ENCODE data around the gene ATF7IP.
"Not testable (repeated sequence)": the region's sequence is repeated elsewhere in the genome, so short reads cannot be mapped to it uniquely, and the experiment has no call there.

ATF7IP gene

DNA sequence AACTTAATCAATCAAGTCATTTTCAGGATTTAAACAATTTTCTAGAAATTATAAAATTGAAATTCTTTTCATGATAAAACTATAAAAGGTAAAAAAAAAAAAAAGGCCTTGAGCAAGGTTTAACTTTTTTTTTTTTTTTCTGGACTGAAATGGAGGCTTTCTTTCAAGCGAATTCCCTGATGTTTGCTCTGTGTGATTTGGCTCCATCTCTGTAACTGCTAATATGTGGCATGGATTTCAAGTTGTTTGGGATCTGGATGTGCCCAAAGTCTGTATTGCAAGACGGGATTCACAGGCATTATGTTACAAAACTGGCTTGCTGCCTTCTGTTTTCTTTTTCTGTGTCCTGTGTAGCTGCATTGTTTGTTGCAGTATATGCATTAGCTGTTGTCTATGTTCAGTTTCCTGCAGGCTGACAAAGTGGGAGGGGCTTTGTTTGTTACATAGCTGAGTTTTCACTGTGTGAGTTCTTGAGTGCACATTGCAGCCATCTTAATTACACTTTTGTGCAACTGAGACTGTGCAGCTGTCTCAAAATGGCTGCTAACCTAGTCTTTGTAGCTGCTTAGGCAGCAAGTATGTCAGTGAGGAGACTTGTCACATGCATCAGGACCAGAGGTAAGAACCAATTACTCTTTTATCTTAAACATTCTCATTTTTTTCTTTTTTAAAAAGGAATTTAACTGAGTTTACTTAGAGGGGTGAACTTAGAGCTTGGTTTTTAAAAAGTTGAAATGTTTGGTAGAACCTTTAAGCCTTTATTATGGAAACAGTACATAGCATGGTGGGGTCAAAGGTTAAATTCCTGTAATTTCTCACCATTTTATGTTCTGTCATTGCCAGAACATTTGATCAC lies 19.5 kb downstream of the ATF7IP start:
- DNase-seq = peak; percentile 51

DNA sequence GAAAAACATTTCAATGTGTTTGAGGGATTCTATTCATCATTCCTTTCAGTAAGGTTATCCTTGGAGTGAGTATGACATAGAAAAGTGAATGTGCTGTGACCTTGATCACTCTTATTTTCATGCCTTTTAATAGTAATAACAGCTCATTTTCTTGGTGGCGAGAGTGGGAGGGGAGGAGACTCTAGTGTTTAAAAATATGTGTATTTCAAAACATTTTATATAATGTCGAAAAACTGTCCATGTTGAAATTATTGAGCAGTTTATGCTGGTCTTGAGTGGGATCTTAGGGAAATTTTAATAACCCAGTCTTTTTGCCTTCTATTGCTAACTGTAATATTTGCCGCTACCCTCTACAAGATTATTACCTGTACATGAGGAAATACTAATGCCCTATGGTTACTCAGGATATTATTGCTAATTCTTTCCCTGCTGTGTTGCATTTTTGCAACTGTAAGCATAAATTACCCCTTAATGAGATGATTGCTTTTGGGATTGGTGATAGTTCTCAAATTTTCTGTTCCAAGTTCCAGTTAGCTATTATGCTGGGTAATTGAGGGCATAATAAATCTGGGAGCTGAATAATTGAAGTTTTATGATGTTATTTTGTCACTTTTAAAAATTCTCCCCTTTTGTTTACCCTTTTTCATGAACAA lies 21.9 kb downstream of the ATF7IP start:
- no peak for DNase-seq

DNA sequence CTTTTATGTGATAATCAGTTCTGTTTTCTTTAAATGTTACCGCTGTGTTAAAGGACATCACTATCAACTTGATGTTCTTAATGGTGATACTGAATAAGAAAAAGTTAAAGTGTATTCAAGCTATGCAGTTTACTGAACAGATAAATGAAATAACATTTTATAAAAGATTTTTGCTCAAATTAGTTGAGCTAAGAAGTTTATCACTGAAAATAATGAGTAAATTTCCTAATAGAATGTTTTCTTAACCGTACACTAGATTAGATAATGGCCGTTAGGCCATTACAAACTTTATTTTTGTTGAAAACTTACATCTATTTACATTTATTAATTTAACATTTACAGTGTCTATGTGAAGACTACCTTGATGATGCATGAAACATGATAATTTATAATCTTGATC lies 25.0 kb downstream of the ATF7IP start:
- DNase-seq = no peak

DNA sequence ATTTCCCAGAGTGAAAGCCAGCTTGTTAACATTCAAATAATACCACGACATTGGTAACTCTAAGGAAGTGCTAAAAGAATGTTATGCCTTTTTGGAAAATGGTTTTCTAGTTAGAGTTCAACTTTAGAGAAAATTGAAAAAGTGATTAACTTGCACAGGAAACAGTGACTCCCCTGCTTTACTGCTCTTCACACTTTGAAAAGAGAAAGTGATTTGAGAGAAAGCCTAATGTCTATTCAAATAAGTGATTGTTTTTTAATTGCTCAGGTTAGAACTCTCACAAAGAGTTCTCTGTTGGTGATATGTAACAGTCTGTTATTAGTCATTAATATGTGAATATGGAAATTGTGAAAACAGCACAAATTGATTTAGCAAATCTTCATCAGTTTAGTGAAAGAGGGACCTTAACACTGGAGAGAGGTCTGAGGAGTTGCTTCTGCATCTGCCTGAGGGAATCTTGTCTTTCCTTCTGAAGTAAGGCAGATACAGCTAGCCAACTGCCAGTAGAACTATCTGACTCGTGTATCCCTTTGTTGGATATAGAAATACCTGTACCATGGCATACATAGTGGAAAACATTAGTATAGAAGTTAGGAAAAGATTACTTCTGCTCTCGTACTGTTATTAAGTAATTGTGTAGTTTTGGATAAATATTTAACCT lies 25.5 kb downstream of the ATF7IP start:
- no peak for DNase-seq

DNA sequence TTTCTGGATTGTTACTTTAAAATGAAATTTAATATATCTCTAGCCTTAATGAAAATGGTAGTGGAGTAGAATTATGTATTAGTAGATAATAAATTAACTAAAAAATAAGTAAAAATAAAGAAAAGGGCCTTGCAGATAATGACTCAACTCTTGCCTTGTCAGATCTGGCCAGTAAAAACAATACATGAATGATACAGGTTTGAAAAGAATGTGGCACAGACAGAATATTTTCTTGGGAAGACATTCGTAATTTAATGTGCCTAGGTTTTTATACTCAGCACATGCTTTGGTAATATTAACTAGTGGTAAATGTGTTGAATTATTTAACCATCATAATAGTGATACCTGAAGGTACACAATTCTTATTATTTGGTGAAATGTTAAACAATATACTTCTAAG lies 28.3 kb downstream of the ATF7IP start:
- no peak for DNase-seq

DNA sequence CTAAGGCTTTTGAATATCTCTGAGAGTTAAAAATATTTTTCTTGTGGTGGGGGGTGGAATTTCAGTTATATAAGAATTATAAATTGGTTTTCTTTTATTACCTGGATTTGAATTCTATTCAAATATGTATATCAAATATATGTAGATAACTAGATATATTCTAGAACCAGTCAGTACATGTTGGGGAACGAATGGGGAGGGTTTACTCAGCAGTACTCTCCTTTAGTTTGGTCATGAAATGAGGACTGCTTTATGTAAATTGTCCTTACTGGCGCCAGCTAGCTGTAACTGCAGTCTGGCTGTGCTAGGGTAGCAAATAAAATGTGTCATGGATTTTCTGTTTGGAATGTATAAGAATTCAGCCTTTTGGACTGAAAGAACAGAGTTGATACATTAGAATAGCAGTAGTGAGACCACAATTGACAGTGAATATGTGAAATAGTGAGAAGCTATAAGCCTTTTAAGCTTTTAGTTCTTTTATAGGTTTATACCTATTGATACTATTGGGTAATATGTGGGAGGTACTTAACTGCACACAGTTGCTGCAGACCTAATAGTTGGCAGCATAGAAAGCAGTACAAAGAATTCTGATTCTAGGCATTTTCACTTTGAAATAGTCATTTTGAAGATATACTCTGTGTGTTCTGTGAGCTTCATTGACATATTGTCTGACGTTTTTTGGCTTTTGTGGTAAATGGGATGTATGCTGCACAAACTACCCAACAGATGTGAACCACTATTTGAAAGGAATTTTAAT lies 29.0 kb downstream of the ATF7IP start:
- DNase-seq = peak; percentile 70

DNA sequence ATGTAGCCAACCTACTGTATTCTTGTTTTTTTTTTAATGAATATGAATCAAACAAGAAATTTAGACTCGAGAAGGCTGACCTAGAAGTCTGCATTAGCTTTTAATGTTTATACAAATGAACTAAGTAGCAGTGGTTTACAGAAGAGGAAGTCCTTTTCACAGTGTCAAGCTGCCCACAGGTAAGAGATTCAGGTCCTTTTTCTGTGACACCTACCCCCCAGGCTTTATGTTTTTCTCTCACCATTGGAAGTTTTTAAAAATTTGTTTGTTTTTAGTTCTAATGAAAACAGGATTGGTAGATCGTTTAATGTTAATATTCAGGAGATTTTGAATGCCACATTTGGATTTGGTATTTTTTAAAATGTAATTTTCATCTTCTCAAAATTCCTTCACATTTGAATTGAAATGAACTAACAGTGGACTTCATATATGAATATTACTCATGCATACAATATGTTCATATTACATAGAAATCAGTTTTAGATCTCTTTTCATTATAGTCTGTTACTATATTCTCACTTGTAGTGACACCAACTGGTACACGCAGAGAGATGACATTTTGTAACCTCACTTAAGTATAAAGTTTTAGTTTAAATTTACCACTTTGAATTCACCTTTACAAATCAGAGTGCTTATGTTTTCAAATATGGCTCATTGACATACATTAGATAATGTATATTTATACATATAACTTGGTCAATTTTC lies 29.7 kb downstream of the ATF7IP start:
- no peak for DNase-seq

DNA sequence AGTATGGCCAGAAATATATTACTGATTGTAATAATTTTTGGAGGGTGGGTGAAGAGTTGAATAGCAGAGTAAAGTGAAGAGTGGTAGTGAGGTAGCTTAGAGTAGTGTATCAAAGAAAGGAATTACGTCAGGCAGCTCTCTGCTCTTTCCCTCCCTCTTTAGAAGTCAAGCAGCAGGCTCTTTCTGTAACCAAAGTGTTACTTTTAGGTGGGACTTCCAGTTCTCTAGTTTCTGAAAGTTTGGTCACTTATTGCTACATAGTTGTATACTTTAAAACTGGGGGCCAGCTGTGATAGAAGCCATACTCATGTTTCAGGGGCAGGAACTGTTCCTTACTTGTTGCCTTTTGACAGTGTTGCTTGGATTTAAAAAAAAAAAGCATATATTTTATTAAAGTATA lies 30.6 kb downstream of the ATF7IP start:
- no peak for DNase-seq

DNA sequence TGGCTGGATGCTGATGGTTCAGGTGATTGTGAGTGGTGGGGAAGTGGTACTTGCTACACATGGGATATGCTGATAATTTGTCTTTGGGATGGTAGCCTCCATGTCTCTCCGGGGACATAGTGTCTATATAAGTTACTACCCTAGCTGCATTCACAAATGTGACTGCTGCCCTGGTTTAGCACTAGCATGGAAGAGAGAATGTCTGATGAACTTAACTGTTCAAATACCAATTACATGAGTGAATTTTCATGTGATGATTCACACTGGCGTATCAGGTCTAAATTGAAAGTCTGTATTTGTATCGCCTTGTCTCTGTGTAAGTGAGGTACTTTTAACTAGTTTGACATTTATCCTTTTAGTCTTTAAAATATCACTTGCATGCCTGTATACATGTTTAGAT lies 34.4 kb downstream of the ATF7IP start:
- DNase-seq = no peak

DNA sequence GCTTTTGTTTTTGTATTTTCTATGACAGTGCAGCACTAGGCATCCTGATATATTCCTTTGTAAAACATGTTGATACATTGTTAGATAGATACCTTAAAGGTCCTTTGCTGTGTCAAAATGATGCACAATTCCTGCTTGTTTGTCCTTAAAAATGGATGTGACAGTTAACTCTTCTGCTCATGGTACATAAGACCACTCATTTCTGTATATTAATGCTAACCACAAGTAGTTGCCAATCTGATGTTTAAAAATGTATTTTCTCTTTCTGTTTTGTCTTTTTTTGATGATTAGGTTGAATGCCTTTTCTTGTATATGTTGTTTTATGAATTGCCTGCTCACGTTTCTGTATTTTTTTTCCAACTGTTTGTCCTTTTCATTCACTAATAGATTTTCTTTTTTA lies 35.1 kb downstream of the ATF7IP start:
- DNase-seq = no peak

DNA sequence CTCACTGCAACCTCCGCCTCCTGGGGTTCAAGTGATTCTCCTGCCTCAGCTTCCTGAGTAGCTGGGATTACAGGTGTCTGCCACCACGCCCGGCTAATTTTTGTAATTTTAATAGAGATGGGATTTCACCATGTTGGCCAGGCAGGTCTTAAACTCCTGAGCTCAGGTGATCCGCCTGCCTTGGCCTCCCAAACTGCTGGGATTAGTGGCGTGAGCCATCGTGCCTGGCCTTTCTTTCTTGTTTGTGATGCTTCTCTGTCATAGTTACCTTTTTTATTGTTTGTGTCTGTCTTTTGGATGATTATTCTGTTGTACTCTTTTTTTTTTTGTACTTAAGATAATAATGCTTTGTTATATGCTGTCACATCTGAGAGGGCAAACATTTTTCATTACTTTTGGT lies 35.8 kb downstream of the ATF7IP start:
- not testable (repeated sequence) for DNase-seq

DNA sequence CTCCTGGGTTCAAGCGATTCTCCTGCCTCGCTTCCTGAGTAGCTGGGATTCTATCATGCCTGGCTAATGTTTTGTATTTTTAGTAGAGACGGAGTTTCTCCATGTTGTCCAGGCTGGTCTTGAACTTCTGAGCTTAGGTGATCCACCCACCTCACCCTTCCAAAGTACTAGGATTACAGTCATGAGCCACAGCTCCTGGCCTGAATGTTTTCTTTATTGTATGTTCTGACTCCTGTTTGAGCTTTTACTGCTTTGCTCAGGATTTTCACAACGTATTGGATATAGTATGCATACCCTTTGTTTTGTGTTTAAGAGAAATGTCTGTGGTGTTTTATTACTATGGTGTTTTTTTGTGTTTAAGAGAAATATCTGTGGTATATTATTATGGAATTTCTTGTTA lies 37.2 kb downstream of the ATF7IP start:
- DNase-seq = no peak

DNA sequence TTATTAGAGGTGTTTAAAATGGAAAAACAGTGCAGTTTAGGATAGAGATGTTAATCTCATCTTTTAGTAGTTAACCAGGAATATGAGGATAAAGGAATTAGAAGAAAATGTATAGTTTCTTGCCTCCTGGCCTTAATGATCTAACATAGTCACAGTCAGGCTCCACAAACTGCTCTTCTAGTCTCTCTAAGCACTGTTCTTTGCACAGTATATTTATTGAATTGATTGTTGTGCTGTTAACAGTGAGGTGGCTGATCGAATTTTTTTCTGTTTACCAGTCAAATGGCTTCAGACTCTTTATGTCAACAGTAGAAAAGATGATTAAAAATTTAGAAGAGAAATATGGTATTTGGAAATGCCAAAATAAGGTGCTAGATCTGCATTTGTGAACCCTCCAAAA lies 37.8 kb downstream of the ATF7IP start:
- DNase-seq = peak; percentile 33

DNA sequence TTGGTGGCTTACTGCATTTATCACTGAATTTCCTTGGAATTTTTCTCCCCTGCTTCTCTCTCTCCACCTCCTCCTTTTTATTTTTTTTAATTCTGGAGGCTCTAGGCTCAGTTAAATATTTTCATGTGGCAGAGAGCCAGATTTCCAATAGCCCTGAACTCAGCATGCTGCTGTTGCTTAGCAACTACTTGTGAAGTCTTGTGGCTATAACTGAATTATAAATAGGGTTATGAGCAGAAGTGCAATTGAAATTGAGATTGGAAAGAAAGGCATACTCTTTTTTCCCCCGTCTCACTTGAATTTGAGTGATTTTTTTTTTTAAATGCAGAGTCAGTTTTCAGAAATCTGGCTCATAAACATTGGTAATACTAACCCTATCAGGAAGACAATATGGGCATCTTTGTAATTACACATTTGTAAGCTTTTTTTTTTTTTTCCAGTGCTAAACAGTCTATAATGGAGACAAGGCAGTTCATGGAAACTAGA lies 38.3 kb downstream of the ATF7IP start:
- DNase-seq = peak; percentile 79

DNA sequence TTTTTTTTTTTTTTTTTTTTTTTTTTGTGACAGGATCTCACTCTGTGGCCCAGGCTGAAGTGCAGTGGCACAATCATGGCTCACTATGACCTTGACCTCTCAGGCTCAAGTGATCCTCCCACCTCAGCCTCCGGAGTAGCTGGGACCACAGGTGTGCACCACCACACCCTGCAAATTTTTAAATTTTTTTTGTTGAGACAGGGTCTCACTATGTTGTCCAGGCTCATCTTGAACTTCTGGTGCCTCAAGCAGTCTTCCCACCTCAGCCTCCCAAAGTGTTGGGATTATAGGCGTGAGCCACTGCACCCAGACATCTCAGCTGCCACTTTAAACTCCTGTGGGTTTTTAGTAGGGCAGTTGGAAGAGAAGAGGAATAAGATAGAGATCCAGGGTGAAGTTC lies 39.9 kb downstream of the ATF7IP start:
- not testable (repeated sequence) for DNase-seq

DNA sequence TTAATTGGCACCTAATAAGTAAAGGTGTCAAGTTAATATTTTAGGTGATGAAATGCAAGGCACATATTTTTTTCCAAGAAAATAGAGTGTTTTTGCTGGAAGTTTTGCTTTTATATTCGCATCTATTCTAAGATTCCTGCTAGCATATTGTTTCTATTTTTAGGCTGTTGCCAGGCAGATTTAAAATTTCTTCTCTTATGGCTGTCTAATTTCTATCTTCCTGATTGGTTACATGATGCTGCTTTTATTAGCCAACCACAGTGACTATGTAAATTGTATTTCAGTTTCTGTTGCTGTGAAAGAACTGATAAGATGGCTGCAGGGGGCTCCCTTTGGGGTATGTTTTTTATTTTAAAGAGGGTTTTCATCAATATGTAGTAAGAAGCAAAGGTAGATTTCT lies 42.7 kb downstream of the ATF7IP start:
- no peak for DNase-seq

DNA sequence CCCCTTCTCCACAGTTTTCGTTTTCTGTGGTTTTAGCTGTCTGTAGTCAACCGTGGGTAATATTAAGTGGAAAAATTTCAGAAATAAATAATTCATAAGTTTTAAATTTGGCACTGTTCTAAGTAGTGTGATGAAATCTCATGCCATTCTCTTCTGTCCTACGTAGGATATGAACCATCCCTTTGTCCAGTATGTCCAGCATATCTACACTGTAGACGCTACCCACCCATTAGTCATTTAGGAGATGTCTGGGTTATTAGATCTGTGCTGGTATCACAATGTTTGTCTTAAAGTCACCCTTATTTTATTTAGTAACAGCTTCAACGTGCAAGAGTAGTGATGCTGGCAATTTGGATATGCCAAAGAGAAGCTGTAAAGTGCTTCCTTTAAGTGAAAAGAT lies 44.7 kb downstream of the ATF7IP start:
- DNase-seq = no peak

DNA sequence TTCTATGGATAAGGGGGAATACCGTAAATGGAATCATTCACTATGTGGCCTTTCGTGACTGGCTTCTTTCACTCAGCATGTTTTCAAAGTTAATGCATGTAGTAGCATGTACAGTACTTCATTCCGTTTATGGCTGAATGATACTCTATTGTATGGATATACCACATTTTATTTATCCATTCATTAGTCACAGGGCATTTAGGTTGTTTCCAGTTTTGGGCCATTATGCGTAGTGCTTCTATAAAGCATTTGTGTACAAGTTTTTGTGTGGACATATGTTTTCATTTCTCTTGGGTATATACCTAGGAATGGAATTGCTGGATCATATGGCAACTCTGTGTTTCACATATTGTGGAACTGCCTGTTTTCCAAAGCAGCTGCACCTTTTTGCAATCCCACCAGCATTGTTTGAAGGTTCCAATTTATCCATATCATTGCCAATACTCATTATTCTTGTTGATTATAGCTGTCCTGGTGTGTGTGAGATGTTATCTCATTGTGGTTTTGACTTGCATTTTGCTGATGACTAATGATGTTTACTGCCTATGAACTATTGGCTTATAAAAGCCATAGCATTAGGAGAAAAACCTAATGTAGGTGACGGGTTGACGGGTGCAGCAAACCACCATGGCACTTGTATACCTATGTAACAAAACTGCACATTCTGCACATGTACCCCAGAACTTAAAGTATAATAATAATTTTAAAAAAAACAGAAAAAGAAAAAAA lies 45.5 kb downstream of the ATF7IP start:
- DNase-seq = no peak

DNA sequence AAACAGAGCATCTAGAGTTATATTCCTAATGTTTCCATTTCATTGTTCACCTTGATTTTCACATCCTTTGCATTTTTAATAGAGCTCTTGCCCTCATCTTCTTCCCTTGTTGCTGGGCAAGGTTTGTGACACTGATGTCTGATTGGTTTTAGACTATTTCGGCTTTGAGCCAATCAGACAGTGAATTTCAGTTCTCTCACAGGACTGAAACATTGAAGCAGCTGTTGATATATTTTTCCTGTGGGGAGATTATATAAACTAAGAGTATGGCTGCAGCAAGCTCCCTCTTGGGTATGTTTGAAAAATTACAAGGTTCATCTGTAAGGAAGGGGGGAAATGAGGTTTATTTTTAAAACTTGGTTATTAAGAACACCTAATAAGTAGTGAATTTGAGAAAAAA lies 51.2 kb downstream of the ATF7IP start:
- peak; percentile 48 for DNase-seq

DNA sequence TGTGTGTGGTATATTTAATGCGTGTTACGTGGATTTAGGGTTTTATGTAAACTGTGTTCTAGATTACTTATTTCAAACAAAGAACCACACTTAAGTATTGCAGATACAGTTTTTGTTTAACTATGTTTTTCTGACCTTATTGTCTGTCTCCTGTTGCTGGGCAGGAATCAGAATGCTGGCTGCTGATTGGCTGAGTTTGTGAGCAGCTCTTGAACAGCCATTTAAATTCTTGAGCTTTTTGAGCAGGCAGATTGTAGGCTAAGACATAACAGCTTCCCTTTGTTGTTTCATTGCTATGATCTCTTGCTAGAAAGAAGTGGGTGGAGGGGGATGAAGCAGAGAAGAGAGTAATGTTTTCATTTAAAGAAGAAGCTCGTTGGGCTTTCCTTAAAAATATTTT lies 52.2 kb downstream of the ATF7IP start:
- no peak for DNase-seq

DNA sequence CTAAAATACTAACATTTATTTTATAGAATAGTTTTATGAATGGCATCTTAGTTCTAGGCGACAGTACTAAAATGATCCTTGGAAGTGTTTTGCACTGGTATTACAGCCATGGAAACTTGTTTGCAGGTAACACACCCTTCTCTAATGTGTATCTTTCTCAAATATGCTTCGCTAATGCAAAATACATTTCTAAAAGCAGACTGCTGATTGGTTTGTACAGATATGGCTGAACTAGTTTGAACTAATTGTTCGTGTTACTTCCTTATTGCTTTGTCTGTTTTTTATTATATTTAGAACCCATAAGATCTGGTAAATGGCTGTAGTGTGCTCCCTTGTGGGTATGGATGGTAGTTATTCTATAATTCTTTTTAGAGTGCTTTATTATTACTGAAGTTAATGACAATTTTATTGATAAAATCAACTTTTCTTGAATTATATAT lies 53.0 kb downstream of the ATF7IP start:
- no peak for DNase-seq

Data from NCI-H1436 treated with DMSO at 0.1 percent for 48 hours (cell line).